ENCODE measurements around the gene PDE4D.

PDE4D gene

GRCh38 chr5:59157068-59157467 is 736.5 kb downstream of the PDE4D start:
- no peak for DNase-seq

GRCh38 chr5:59152701-59153245 is 740.8 kb downstream of the PDE4D start:
- no peak for DNase-seq

GRCh38 chr5:59151162-59151889 is 742.2 kb downstream of the PDE4D start:
- no peak for DNase-seq

GRCh38 chr5:59149827-59150226 is 743.7 kb downstream of the PDE4D start:
- DNase-seq, result no peak

DNA sequence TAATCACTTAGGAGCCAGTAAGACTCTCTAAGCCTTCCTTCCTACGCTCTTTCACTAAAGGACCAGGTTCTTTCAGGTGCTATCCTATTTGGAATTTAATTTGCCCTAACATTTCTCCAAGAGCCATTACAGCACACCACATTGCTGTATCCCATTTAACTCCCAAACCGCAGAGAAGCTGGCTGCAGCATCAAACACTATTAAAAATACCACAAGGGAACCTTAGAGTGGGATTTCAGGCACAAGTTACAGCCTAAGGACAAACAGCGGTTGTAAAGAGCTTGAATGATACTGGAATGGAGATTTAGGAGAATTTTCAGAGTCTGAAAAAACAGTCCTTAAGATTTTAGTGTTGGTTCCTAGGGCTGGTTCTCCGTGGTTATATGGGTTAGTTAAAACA is 744.3 kb downstream of the PDE4D start:
- DNase-seq, result no peak

- DNase-seq, result no peak
Measured at GRCh38 chr5:59146729-59147128, 746.8 kb downstream of the PDE4D start.

DNA sequence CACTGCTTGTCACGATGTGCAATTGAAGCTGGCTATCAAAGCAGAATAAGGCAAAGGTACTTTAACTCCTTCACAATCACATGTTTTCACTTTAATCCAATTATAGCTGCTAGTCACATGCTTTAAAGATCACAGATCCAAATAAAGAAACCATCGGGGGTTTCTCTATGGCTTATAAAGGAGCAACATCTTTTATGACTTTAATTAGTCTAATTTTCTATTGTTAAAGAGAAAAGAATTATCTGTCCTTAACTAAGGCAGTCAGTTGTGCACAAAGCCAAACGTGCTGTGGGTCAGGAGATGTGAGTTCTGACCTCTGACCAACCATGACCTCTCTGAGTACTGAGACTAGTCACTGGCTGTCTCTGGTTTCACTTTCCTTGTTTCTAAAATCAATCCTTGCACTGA is 749.6 kb downstream of the PDE4D start:
- no peak for DNase-seq

- no peak for DNase-seq
Measured at GRCh38 chr5:59142927-59143326, 750.6 kb downstream of the PDE4D start.

- DNase-seq, result no peak
Measured at GRCh38 chr5:59142138-59142537, 751.4 kb downstream of the PDE4D start.

GRCh38 chr5:59140133-59140532 is 753.4 kb downstream of the PDE4D start:
- no peak for DNase-seq

DNA sequence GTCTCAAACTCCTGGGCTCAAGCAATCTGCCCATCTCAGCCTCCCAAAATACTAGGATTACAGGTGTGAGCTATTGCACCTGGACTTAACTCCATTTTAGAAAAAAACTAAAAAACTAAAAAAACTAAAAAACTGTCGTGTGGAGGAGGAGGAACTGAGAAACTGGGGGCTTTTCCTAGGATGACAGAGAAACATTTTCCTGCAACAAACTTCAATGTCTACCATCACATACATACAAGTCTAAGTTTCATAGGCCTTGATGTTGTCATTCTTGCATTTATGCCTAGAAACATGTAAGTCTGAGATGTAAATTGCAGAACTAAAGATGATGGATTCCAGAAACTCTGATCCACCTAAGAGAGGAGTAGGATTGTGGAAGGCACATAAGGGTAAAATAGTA is 753.8 kb downstream of the PDE4D start:
- DNase-seq, result no peak

- DNase-seq, result no peak
Measured at GRCh38 chr5:59138509-59138908, 755.0 kb downstream of the PDE4D start.

DNA sequence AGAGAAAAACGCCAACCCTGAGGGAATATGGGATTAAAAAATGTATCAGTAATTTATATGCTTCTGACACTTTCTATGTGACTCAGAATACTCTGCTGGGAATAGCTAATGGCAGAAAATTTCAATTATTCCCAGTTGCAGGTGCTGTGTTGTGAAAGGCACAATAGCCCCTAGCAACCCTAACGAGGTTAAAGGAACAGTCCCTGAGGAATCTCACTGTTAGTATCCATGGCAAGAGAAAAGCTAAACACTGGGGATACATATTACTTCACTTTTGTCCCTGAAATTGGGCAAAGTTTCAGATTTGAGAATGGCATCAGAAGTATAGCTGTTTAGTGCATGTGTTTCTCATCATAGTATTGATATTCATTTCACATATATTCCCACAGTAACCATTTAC is 755.7 kb downstream of the PDE4D start:
- no peak for DNase-seq

- DNase-seq, result no peak
Measured at GRCh38 chr5:59136549-59136948, 757.0 kb downstream of the PDE4D start.

DNA sequence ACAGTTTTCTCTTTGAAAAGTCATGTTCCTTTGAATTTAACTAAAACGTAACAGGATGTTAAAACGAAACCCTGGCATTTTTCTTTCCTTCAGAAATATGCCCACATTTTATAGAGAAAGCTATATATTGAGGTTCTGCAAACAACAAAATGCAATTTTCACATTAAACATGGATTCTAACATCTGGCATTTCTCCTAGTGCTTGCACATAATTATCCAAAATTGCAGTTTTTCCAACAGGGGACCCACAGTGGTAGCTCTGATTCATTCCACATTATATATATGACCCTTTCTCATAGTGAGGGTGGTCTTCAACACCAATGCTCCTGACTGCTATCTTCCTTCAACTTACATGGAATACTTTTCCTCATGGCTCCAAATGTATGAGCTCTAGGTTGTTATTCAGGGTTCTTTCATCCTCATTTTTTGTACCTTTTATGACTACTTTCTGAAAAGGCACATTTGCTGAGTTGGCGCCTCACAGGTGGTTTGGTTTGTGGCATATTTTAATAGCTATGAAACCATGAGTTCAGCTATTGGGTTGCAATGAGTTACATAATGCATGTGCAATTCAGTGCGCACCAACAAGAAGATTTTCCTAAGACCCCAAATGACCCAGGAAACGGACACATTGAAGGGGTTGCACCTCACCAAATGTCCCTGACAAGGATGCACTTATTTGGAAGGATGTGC is 758.9 kb downstream of the PDE4D start:
- no peak for DNase-seq

DNA sequence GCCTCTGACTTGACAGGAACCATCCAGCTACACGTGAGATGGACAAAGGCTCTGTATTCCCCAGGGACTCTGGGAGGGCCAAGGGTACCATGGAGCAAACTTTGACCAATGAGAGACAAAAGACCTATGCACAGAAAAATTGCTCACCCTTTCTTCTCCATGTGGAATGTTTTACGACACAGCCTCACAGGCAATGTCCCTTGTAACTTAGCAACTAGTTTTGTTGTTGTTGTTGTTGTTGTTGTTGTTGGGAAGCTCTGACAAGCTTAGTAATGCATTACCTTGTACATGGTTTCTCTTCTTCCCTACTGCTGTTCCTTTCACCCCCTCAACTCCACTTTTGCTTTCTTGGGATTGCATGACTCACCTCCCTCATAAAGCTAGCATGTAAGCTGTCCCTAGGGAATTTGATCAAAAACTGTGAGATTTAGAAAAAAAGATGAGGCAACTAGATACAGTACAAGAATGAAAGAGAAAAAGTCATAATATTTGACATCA is 759.7 kb downstream of the PDE4D start:
- no peak for DNase-seq

- no peak for DNase-seq
Measured at GRCh38 chr5:59132131-59132530, 761.4 kb downstream of the PDE4D start.

DNA sequence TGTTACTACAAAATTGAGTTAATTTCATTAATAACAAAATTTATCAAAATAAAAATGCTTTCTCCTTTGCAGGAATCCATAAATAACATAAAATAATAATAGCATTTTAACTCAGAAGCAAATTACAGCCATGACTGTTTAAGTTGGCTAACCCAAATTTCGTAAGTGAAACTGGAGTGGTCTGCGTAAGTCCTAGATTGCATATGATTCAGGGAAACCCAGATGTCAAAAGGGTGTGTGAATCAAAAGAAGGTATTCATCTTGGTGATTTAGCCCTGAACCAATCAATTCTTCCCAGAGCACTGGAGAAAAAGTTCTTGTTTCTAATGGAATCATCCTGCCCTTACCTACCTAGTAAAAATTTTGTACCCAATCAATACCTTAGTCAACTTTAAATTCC is 763.1 kb downstream of the PDE4D start:
- DNase-seq, result no peak

DNA sequence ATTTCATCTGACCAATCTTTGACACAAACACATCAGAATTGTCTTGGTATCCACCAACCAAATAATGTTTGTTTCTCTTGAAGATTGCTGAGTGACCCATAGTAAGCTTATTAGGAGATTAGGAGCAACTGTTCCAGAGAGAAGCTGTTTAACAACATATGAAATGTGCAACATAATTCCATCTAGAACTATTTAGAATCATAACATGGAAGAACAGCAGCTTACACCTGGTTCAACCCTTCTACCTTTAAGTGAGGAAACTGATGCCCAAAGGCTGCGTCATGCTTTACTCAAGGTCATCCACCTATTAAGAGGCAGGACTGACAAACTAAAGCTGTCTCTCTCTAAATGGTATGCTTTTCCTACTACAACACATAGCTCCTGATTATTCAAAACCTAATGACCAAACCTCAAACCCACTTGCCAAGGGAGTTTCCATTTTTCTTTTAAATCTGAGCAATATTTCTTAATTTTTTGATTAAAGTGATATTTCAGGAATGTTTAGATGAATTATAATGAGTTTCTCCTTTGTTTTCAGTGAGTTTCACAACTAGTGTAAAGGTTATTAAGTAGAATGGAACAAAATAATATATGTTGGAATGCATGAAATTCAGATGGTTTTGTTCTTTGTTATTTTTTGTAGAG is 764.8 kb downstream of the PDE4D start:
- DNase-seq, result no peak

GRCh38 chr5:59126708-59127573 is 766.6 kb downstream of the PDE4D start:
- no peak for DNase-seq

DNA sequence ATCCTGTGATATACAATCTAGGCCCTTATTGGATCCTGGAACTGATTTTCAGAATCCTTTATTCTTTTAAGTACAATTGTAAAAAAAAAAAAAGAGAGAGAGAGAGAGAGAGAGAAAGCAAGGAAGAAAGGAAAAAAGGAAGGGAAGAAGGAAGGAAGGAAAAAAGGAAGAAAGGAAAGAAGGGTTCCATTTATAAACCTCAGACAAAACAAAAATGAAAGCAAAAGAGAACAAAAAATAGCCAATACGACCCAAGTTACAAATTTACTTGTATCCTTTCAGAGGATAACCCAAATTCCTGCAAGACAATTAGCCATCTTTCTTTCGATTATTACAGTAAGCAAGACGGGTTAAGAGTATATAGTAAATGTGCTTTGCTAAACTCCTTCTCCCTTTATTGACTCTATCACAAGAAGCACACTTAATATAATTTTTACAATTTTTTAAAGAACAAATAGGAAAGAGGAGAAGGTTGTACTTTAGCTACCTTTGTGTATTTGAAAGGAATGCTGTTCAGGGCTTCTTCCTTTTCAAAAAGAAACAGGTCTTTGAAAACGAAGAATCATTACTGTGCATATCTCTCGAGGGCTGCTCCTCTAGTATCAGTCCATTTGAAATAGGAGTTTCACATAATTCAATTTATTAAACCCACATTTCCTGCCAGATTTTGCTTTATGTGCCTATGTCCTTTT is 767.4 kb downstream of the PDE4D start:
- no peak for DNase-seq

All from activated gamma-delta T cell treated with Interleukin-2 at 50 U/mL for 16 hours (primary cell).